GM03348 (cell line): ENCODE measurements around the gene NREP.
A peak's percentile ranks its signal among the peaks of the same experiment; 100 is the strongest.

Experiments used
- DNase-seq: peaks from one replicate; pipeline ENCODE4 v3.0.0; 2012; ENCODE audit warnings: low spot score

The NREP gene

GRCh38 chr5:111697215-111697614 lies 59.8 kb downstream of the NREP start:
- no peak for DNase-seq

- no peak for DNase-seq
Measured at GRCh38 chr5:111695991-111696390, 61.0 kb downstream of the NREP start.

DNA sequence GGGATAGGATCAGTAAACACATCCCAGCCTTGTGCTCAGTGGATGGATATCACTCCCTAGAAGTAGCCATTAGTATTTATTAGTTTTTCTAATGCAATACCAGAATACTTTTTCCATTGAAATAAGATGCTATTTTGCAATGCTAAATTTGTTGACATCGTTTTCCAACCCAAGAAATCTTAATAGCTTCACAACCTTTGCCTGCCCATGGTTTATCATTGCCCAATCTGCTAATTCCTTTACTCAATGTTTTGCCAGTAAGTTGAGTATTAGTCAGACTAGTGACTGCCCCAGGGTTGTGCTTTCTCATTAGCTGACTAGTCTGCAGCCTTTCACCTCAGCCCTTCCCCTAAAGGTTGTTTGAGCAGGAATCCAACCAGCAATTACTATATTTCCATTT lies 62.9 kb downstream of the NREP start:
- peak; percentile 66 for DNase-seq

- DNase-seq, result peak; percentile 18
Measured at GRCh38 chr5:111691914-111692313, 65.1 kb downstream of the NREP start.

GRCh38 chr5:111691508-111691907 lies 65.5 kb downstream of the NREP start:
- DNase-seq, result no peak

DNA sequence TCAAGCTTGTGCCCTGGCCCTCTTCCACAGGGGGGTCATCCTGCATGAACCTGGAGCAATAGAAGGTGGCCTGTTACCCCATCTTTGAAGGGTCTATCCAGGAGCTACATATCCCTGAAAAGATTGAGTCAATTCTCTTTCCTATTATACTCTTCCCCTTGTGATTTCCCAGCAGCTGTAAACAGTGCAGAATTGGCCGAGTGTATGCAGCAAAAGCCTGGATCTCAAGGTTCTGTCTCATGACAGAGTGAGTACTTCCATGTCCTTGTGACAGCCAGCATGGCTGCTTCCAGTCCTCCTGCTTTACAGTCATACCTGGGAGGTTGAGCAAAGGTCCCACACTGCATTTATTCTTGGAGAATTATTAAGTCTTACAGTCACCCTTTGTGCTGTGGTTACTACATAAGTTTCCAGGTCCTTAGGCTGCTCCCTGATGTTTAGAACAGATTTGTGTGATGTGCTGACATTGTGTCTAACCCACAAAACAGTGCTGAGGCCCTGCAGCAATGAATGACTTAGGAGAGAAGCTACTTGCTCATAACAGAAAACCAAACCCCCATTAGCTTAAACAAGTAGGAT lies 67.5 kb downstream of the NREP start:
- DNase-seq, result no peak

DNA sequence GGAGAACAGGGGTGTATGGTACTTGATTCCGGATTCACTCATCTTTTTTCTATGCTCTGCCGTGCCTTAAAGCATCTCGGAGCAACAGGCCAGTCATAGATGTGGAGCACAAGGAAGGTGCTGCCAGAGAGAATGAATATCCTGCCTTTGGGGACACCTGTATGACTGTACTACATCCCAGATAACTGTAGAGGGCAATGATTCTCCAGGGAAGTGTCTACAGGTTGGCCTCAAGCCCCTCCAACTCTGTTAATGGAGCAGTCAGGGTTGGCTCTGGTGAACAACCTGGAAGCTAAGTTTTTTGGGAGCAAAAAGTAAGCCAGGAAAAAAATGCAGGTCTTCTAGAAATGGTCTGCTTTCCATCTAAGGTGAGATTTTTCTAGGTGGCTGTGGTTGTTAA lies 71.0 kb downstream of the NREP start:
- DNase-seq, result no peak

- DNase-seq, result no peak
Measured at GRCh38 chr5:111682641-111683040, 74.4 kb downstream of the NREP start.

GRCh38 chr5:111682121-111682520 lies 74.9 kb downstream of the NREP start:
- DNase-seq, result peak; percentile 15

DNA sequence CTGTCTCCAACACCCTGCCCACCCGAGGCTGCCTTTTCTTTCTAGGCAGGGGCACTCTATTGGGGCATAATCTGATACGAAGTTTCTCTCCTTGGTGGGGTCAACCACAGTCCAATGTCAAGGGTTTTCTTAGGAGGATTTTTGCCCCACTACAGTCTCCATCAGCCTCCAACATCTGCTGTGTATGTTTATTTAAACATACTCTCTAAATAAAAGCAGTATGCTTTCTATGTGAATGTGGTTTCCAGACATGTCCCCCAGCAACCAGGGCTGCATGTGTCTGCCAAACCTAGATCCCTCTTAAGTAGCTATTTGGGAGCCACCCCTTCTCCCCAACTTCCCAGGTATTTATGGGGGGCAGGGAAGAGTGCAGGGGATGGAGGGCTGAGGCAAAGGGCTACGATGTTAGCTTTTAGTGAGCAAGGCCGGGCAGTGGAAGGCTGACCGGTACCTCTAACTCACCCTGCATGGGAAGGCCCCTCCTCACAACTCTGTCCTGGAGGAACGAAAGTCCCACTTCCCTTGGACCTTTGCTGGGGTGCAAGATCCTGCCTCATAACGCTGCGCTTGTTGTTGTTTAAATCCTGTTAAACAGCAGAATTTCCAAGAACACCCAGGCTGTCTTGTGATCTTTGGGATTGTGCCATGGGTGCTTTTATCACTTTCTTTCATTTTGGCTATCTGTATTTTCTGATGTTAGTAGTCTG lies 75.4 kb downstream of the NREP start:
- DNase-seq, result no peak

- peak; percentile 79 for DNase-seq
Measured at GRCh38 chr5:111680737-111681413, 76.1 kb downstream of the NREP start.

- no peak for DNase-seq
Measured at GRCh38 chr5:111679611-111680010, 77.4 kb downstream of the NREP start.
